Measurements from ENCODE around the gene CUL3. TPM values are rescaled to one million over a fixed set of nuclear protein-coding genes. Genes with fewer than 3 reads are reported as not detected.

CUL3 gene
- total RNA-seq, 2 donors from 2014 or later: 83.9 to 88.3 TPM

DNA sequence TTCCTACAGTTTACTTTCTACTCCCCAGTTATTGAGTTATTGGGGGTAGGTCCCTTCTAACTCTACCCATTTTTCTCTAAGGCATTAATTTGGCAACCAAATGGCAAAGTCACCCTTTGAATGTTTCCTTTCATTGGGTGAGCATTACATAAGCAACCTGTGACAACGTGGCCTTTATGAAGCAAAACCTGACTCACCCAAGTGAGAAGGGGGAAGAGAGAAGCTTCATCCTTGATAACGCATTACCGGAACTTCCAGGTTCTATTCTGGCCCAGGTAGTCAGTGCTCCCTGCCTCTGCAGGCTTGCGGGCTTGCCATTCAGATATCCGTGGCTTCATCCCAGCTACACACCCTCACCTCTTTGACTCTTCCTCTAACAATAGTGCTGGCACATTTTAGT is 144.2 kb downstream of the CUL3 start:
- Histone ChIP-seq H3K27me3 (no peaks in the 10 kb centered on the region), H3K4me3 (no peak overlapping the region), H3K27ac (no peak overlapping the region), H3K36me3 (no peaks in the 10 kb centered on the region), H3K4me1 (no peaks in the 10 kb centered on the region), H3K9me3 (no peaks in the 10 kb centered on the region), H3K9ac (ENCODE audit: low read depth in 2 of 2, low read length in 2 of 2) (no peak overlapping the region)
- TF ChIP-seq, protein P1, sequence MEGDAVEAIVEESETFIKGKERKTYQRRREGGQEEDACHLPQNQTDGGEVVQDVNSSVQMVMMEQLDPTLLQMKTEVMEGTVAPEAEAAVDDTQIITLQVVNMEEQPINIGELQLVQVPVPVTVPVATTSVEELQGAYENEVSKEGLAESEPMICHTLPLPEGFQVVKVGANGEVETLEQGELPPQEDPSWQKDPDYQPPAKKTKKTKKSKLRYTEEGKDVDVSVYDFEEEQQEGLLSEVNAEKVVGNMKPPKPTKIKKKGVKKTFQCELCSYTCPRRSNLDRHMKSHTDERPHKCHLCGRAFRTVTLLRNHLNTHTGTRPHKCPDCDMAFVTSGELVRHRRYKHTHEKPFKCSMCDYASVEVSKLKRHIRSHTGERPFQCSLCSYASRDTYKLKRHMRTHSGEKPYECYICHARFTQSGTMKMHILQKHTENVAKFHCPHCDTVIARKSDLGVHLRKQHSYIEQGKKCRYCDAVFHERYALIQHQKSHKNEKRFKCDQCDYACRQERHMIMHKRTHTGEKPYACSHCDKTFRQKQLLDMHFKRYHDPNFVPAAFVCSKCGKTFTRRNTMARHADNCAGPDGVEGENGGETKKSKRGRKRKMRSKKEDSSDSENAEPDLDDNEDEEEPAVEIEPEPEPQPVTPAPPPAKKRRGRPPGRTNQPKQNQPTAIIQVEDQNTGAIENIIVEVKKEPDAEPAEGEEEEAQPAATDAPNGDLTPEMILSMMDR (IDR thresholded peaks at IDR 0.05): no peak
- intact Hi-C loops (cut with DNase I): no loop called here
- DNase-seq: no peak

DNA sequence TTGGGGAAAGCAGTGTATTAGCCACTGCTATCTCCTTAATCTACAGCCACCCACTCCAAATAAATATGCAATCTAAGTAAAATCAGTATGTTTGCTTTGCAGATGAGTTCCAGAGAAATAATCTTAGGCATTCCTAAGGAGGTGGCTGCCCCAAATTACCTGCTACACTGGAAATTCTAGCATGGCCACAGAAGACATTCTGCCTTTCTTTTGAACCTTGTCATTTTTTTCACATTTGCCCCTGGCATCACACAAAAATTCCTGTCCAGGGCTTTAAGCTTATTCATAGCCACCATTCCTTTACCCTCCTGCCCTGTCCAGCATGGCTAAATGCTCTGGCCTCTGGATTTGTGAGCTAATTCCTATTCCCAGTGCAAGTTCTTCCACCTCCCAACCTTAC is 146.4 kb downstream of the CUL3 start:
- intact Hi-C loops (cut with DNase I): no loop called here
- no peak overlapping the region for H3K9ac ChIP-seq (ENCODE audit: low read depth in 2 of 2, low read length in 2 of 2)
- H3K4me3 ChIP-seq: no peak overlapping the region
- TF ChIP-seq, protein P1 (IDR thresholded peaks at IDR 0.05): no peak
- DNase-seq: no peak
- H3K27ac ChIP-seq: no peak overlapping the region
- H3K9me3 ChIP-seq: no peaks in the 10 kb centered on the region
- H3K27me3 ChIP-seq: no peaks in the 10 kb centered on the region
- H3K4me1 ChIP-seq: no peaks in the 10 kb centered on the region
- no peaks in the 10 kb centered on the region for H3K36me3 ChIP-seq

DNA sequence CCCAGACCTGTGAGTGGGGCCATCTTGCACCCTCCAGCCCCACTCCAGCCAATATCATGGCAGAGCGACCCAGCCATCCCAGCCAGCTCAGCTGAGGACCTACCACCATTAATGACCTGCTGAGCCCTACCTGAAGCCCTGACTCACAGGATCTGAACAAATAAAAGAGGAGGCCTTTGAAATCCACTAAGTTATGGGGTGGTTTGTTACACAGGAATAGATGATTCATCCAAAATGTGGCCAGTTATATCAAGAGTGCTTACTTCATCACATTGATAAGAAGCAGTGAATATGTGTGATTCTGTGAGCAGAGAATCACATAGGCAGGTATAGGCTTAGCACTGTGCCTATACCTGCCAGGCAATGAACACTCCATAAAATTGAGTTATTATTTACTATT is 148.5 kb downstream of the CUL3 start:
- no peaks in the 10 kb centered on the region for H3K4me1 ChIP-seq
- TF ChIP-seq, protein P1 (IDR thresholded peaks at IDR 0.05): no peak
- intact Hi-C loops (cut with DNase I): no loop called here
- H3K27me3 ChIP-seq: no peaks in the 10 kb centered on the region
- H3K4me3 ChIP-seq: no peak overlapping the region
- no peak overlapping the region for H3K9ac ChIP-seq (ENCODE audit: low read depth in 2 of 2, low read length in 2 of 2)
- H3K27ac ChIP-seq: no peak overlapping the region
- no peak for DNase-seq
- H3K9me3 ChIP-seq: no peaks in the 10 kb centered on the region
- no peaks in the 10 kb centered on the region for H3K36me3 ChIP-seq

DNA sequence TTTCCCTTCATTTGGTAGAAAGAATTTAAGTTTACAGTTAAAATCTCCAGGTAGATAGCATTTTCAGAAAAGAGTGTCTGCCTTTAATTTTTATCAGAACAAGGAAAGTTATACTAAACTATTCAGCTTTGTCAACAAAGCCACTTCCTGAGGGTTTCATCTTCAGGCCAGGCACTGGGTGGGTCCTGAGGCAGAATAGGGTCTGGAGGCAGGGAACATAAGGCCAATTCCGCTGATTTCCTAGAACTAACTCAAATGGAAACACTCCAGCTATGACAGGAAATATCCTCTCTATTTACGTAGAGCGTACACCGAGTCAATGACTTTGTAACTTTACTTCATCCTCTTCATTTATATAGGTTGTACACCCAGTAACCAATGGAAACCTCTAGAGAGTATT is 150.5 kb downstream of the CUL3 start:
- Histone ChIP-seq H3K27me3 (no peaks in the 10 kb centered on the region), H3K27ac (no peak overlapping the region), H3K4me1 (no peaks in the 10 kb centered on the region), H3K36me3 (no peaks in the 10 kb centered on the region), H3K9me3 (no peaks in the 10 kb centered on the region), H3K9ac (ENCODE audit: low read depth in 2 of 2, low read length in 2 of 2) (no peak overlapping the region), H3K4me3 (no peak overlapping the region)
- no peak for DNase-seq
- intact Hi-C loops (cut with DNase I): no loop called here
- TF ChIP-seq, protein P1 (IDR thresholded peaks at IDR 0.05): no peak

DNA sequence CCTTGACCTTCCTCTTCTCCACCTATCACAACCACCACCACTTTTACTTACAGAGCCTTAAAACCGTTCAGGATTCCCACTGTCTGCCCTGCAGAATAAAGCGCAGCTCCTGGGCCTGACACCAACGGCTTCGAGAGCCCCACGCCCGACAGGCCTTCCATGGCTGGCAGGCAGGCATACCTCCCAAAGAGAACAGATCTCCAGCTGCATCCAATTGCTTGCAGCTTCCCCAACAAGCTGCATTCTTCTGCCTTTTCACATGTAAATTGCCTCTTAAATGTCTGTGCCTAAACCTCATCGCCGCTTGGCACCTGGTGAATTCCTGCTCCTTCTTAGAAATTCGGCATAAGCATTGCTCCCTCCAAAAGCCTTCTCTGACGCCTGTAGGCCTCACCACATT is 151.7 kb downstream of the CUL3 start:
- H3K27me3 ChIP-seq: no peaks in the 10 kb centered on the region
- no peak overlapping the region for H3K9ac ChIP-seq (ENCODE audit: low read depth in 2 of 2, low read length in 2 of 2)
- no peak overlapping the region for H3K4me3 ChIP-seq
- intact Hi-C loops (cut with DNase I): no loop called here
- H3K4me1 ChIP-seq: no peaks in the 10 kb centered on the region
- no peaks in the 10 kb centered on the region for H3K36me3 ChIP-seq
- no peak overlapping the region for H3K27ac ChIP-seq
- H3K9me3 ChIP-seq: no peaks in the 10 kb centered on the region
- TF ChIP-seq, protein P1 (IDR thresholded peaks at IDR 0.05): no peak
- DNase-seq: no peak

Data from colonic mucosa (tissue), 4 donors.